T-helper 2 cell treated with Interferon-gamma antibody and Interleukin-4, amounts not matched to agents 5 μg/mL and 100 μg/mL, for 36 hours (primary cell): ENCODE measurements around the gene ADGRB2.

Source experiments
- DNase-seq: peaks from one replicate; pipeline ENCODE4 v3.0.0; 2021; ENCODE audit warnings: low spot score
- H3K27ac Mint-ChIP-seq: one replicate; pipeline ENCODE4 v1.8.0; 2021; ENCODE audit warnings: mild to moderate bottlenecking, mixed read lengths
- H3K27me3 Mint-ChIP-seq: one replicate; pipeline ENCODE4 v1.8.0; 2021; ENCODE audit warnings: low read depth, mixed read lengths
- H3K36me3 Mint-ChIP-seq: one replicate; pipeline ENCODE4 v1.8.0; 2021; ENCODE audit warnings: low read depth, mixed read lengths
- H3K4me1 Mint-ChIP-seq: one replicate; pipeline ENCODE4 v1.8.0; 2021; ENCODE audit warnings: low read depth, mixed read lengths
- H3K4me3 Mint-ChIP-seq: one replicate; pipeline ENCODE4 v1.8.0; 2022; ENCODE audit warnings: mild to moderate bottlenecking, moderate library complexity, mixed read lengths
- H3K9me3 Mint-ChIP-seq: one replicate; pipeline ENCODE4 v1.8.0; 2021; ENCODE audit warnings: mixed read lengths

Gene ADGRB2

GRCh38 chr1:31799196-31799894 is 35.2 kb upstream of the ADGRB2 start:
- Mint-ChIP-seq H3K36me3 (no peaks in the 10 kb centered on the region), H3K27ac (no peak overlapping the region), H3K4me1 (peaks cover 7% of the 10 kb centered on the region), H3K9me3 (no peaks in the 10 kb centered on the region), H3K27me3 (peaks cover 24% of the 10 kb centered on the region), H3K4me3 (no peak overlapping the region)
- DNase-seq, result no peak

GRCh38 chr1:31798433-31799195 is 34.5 kb upstream of the ADGRB2 start:
- DNase-seq, result no peak
- H3K9me3 Mint-ChIP-seq, result no peaks in the 10 kb centered on the region
- H3K36me3 Mint-ChIP-seq, result no peaks in the 10 kb centered on the region
- peaks cover 7% of the 10 kb centered on the region for H3K4me1 Mint-ChIP-seq
- H3K4me3 Mint-ChIP-seq, result no peak overlapping the region
- H3K27me3 Mint-ChIP-seq, result peaks cover 17% of the 10 kb centered on the region
- H3K27ac Mint-ChIP-seq, result no peak overlapping the region

- no peak overlapping the region for H3K27ac Mint-ChIP-seq
- H3K36me3 Mint-ChIP-seq, result no peaks in the 10 kb centered on the region
- H3K9me3 Mint-ChIP-seq, result no peaks in the 10 kb centered on the region
- H3K4me1 Mint-ChIP-seq, result peaks cover 7% of the 10 kb centered on the region
- peaks cover 14% of the 10 kb centered on the region for H3K27me3 Mint-ChIP-seq
- no peak overlapping the region for H3K4me3 Mint-ChIP-seq
- DNase-seq, result no peak
These were observed 33.9 kb upstream of the ADGRB2 start for GRCh38 chr1:31798086-31798432.

- Mint-ChIP-seq H3K4me1 (peaks cover under 1% of the 10 kb centered on the region), H3K9me3 (no peaks in the 10 kb centered on the region), H3K27ac (no peak overlapping the region), H3K27me3 (peaks cover 11% of the 10 kb centered on the region), H3K36me3 (no peaks in the 10 kb centered on the region), H3K4me3 (no peak overlapping the region)
- no peak for DNase-seq
These were observed 33.1 kb upstream of the ADGRB2 start for GRCh38 chr1:31797216-31797615.

- no peak for DNase-seq
- H3K27me3 Mint-ChIP-seq, result peaks cover 11% of the 10 kb centered on the region
- H3K9me3 Mint-ChIP-seq, result no peaks in the 10 kb centered on the region
- no peak overlapping the region for H3K27ac Mint-ChIP-seq
- H3K36me3 Mint-ChIP-seq, result no peaks in the 10 kb centered on the region
- no peak overlapping the region for H3K4me3 Mint-ChIP-seq
- H3K4me1 Mint-ChIP-seq, result no peaks in the 10 kb centered on the region
These were observed 32.6 kb upstream of the ADGRB2 start for GRCh38 chr1:31796707-31797106.

- Mint-ChIP-seq H3K27me3 (peaks cover 7% of the 10 kb centered on the region), H3K4me1 (no peaks in the 10 kb centered on the region), H3K36me3 (no peaks in the 10 kb centered on the region), H3K4me3 (no peak overlapping the region), H3K27ac (no peak overlapping the region), H3K9me3 (no peaks in the 10 kb centered on the region)
- DNase-seq, result no peak
These were observed 31.9 kb upstream of the ADGRB2 start for GRCh38 chr1:31795801-31796621.

- Mint-ChIP-seq H3K27ac (no peak overlapping the region), H3K4me3 (no peak overlapping the region), H3K27me3 (peaks cover 5% of the 10 kb centered on the region), H3K9me3 (no peaks in the 10 kb centered on the region), H3K36me3 (no peaks in the 10 kb centered on the region), H3K4me1 (no peaks in the 10 kb centered on the region)
- no peak for DNase-seq
These were observed 31.0 kb upstream of the ADGRB2 start for GRCh38 chr1:31795096-31795675.

GRCh38 chr1:31793586-31794285 is 29.6 kb upstream of the ADGRB2 start:
- Mint-ChIP-seq H3K4me1 (peaks cover 4% of the 10 kb centered on the region), H3K27ac (no peak overlapping the region), H3K36me3 (no peaks in the 10 kb centered on the region), H3K27me3 (peaks cover 5% of the 10 kb centered on the region), H3K9me3 (no peaks in the 10 kb centered on the region), H3K4me3 (no peak overlapping the region)
- no peak for DNase-seq

- Mint-ChIP-seq H3K9me3 (no peaks in the 10 kb centered on the region), H3K4me1 (peaks cover 7% of the 10 kb centered on the region), H3K27ac (no peak overlapping the region), H3K36me3 (no peaks in the 10 kb centered on the region), H3K27me3 (peaks cover 5% of the 10 kb centered on the region), H3K4me3 (no peak overlapping the region)
- DNase-seq, result no peak
These were observed 28.9 kb upstream of the ADGRB2 start for GRCh38 chr1:31793086-31793485.

GRCh38 chr1:31792541-31792940 is 28.4 kb upstream of the ADGRB2 start:
- Mint-ChIP-seq H3K27ac (no peak overlapping the region), H3K4me3 (no peak overlapping the region), H3K27me3 (peaks cover 5% of the 10 kb centered on the region)

GRCh38 chr1:31792116-31792515 is 28.0 kb upstream of the ADGRB2 start:
- no peak for DNase-seq
- Mint-ChIP-seq H3K4me3 (no peak overlapping the region), H3K36me3 (no peaks in the 10 kb centered on the region), H3K27ac (no peak overlapping the region), H3K9me3 (no peaks in the 10 kb centered on the region), H3K27me3 (peaks cover 5% of the 10 kb centered on the region), H3K4me1 (peaks cover 15% of the 10 kb centered on the region)

More at GRCh38 chr1:31792541-31792940, 28.4 kb upstream of the ADGRB2 start:
- no peaks in the 10 kb centered on the region for H3K9me3 Mint-ChIP-seq
- no peak for DNase-seq
- peaks cover 12% of the 10 kb centered on the region for H3K4me1 Mint-ChIP-seq
- H3K36me3 Mint-ChIP-seq, result no peaks in the 10 kb centered on the region

- Mint-ChIP-seq H3K4me1 (peaks cover 15% of the 10 kb centered on the region), H3K4me3 (no peak overlapping the region), H3K27ac (no peak overlapping the region), H3K27me3 (peaks cover 5% of the 10 kb centered on the region), H3K9me3 (no peaks in the 10 kb centered on the region), H3K36me3 (no peaks in the 10 kb centered on the region)
- no peak for DNase-seq
These were observed 27.2 kb upstream of the ADGRB2 start for GRCh38 chr1:31791131-31791858.

- H3K4me1 Mint-ChIP-seq, result peaks cover 15% of the 10 kb centered on the region
- H3K36me3 Mint-ChIP-seq, result no peaks in the 10 kb centered on the region
- DNase-seq, result no peak
- no peaks in the 10 kb centered on the region for H3K9me3 Mint-ChIP-seq
- no peak overlapping the region for H3K4me3 Mint-ChIP-seq
- peaks cover 4% of the 10 kb centered on the region for H3K27me3 Mint-ChIP-seq
- no peak overlapping the region for H3K27ac Mint-ChIP-seq
These were observed 26.5 kb upstream of the ADGRB2 start for GRCh38 chr1:31790641-31791091.
